Large intestine (tissue), 3 donors: ENCODE results near the gene UBL7. TPM values are rescaled to one million over a fixed set of nuclear protein-coding genes. Genes with fewer than 3 reads are reported as not detected.

Experiments used
- DNase-seq, 2 donors: peaks; one replicate each; pipeline versions ENCODE4 v3.0.0 to v3.0.0-alpha.2; 2013
- H3K27ac ChIP-seq: one replicate; pipeline ENCODE4 v1.5.1; 2013; ENCODE audit warnings: low read length
- H3K27me3 ChIP-seq: 2 replicates; pipeline ENCODE4 v1.6.1; 2013; ENCODE audit warnings: low read length; ENCODE audit not compliant: control insufficient read depth, insufficient read depth
- H3K36me3 ChIP-seq: 2 replicates; pipeline ENCODE4 v1.6.1; 2013; ENCODE audit warnings: low read length; ENCODE audit not compliant: control insufficient read depth, insufficient read depth
- H3K4me1 ChIP-seq: one replicate; pipeline ENCODE4 v1.6.1; 2013; ENCODE audit warnings: low read length; ENCODE audit not compliant: control insufficient read depth, insufficient read depth
- H3K4me3 ChIP-seq: one replicate; pipeline ENCODE4 v1.5.1; 2013; ENCODE audit warnings: low read length
- H3K9me3 ChIP-seq: one replicate; pipeline ENCODE4 v1.6.1; 2013; ENCODE audit warnings: mild to moderate bottlenecking, low read depth, low read length, moderate library complexity; ENCODE audit not compliant: control insufficient read depth
- WGBS: methylation state at CpG from one replicate; pipeline ENCODE4 v1.1.5; 2013; ENCODE audit warnings: low lambda C conversion rate; ENCODE audit not compliant: insufficient coverage; 5-methylcytosine and 5-hydroxymethylcytosine counted together
- polyA plus RNA-seq: library from polyadenylated mRNA; unstranded; fragments of 120-200 nt; gene quantifications from one replicate; pipeline ENCODE4 v1.2.1, GENCODE V29; 2013

The UBL7 gene
- polyA plus RNA-seq, 1 donor, result 41.2 TPM

DNA sequence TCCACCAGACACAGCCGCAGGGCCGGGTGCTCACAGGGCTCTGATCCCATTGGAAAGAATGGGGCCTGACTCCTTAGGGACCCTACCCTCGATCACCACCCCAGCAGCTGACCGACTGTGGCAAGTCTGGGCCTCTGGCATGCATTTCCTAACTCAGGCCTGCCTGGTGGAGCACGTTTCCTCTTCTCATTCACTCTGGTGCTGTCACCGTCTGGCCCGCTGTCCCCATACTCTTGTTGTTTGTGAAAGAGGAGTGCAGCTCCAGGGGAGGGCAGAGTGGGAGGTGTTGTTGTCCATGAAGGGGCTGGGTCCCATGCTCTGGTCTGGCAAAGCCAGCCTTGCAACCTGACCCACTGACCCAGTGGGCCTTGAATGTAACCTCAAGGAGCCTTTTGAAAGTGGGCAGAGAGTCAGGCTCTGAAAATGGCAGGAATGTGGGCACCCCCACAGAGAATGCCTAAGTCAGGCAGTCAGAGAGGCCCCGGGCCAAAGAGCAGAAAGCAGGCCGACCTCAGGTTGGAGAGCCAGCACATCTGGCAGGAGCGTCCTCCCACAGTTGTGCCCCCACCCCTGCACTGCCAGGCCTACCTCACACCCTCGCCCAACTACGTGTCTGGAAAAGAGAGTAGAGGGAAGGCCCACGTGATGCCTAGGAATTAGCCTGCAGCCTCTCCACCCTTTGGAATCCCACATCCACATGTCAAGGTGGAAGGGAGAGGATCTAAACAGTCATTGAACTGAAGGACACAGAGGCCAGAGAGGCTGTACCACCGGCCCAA, 38.1 kb downstream of the UBL7 start:
- no peaks in the 10 kb centered on the region for H3K36me3 ChIP-seq
- WGBS, result no CpG with 5 or more reads among the region's 14 CpGs
- H3K4me1 ChIP-seq, result no peaks in the 10 kb centered on the region
- H3K27me3 ChIP-seq, result no peaks in the 10 kb centered on the region
- DNase-seq, result no peak
- H3K27ac ChIP-seq, result no peak overlapping the region
- no peaks in the 10 kb centered on the region for H3K9me3 ChIP-seq
- H3K4me3 ChIP-seq, result no peak overlapping the region

DNA sequence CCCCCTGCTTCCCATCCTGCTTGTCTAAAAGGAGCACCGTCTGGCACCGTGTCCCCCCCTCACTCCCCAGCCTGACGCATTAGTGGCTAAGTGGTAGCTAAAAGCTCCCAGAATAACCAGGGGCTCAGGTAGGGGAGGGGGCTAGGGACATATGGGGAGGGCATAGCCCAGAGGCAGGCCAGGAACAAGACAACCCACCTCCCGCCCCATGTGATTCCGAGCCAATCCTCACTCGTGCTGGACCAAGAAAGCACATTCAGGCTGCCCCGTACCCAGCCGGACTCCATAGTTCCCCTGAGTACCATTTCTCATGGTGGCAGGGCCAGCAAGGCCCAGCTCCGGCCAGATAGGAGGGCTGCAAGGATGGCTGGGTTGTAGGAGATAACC, 38.7 kb downstream of the UBL7 start:
- H3K27me3 ChIP-seq, result no peaks in the 10 kb centered on the region
- no peak for DNase-seq
- no CpG with 5 or more reads among the region's 9 CpGs for WGBS
- no peaks in the 10 kb centered on the region for H3K9me3 ChIP-seq
- H3K4me3 ChIP-seq, result no peak overlapping the region
- no peak overlapping the region for H3K27ac ChIP-seq
- no peaks in the 10 kb centered on the region for H3K36me3 ChIP-seq
- H3K4me1 ChIP-seq, result no peaks in the 10 kb centered on the region

DNA sequence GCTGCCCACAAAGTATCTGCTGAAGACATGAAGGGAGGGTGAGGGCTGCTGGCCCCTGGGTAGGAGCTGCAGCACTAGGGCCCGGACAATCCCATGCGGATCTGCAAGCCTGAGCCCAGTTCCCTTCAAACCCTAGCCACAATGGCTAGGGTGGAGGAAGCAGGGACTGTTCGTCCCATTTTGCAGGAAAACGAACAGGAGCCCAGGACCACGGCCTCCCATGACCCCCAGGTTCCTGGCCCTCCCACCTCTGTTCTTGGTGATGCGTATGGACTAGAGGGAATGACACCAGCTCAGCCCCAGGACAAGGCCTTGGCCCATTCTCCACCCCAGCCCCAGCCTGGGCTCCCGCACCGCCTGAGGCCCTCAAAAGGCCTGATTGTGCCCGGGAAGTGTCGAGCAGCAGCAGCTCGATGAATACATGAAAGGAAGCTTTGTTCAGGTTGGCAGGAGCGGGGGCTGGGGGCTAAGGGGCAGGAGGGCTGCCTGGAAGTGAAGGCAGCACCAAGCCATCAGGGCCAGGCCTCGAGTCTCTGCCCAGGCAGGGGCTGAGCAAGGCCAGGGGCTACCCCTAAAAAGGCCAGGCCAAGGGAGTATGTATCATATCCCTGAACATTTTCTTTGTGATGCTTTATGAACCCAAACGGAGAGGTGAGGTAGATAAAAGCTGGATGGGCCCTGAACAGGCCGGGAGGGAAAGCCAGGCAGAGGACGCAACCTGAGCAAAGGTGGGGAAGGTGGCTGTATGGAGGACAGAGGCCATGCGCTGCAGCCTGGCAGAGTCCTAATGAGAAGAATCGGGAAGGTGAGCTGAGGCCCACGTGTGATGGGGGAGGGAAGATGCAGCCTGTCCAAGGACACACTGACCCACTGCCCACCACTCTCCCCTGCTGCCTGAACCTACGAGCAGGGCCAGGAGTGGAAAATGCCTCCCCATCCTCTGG, 39.4 kb downstream of the UBL7 start:
- WGBS, result no CpG with 5 or more reads among the region's 20 CpGs
- Histone ChIP-seq H3K36me3 (no peaks in the 10 kb centered on the region), H3K9me3 (no peaks in the 10 kb centered on the region), H3K4me1 (no peaks in the 10 kb centered on the region), H3K27me3 (no peaks in the 10 kb centered on the region), H3K4me3 (no peak overlapping the region), H3K27ac (no peak overlapping the region)
- DNase-seq, result no peak

DNA sequence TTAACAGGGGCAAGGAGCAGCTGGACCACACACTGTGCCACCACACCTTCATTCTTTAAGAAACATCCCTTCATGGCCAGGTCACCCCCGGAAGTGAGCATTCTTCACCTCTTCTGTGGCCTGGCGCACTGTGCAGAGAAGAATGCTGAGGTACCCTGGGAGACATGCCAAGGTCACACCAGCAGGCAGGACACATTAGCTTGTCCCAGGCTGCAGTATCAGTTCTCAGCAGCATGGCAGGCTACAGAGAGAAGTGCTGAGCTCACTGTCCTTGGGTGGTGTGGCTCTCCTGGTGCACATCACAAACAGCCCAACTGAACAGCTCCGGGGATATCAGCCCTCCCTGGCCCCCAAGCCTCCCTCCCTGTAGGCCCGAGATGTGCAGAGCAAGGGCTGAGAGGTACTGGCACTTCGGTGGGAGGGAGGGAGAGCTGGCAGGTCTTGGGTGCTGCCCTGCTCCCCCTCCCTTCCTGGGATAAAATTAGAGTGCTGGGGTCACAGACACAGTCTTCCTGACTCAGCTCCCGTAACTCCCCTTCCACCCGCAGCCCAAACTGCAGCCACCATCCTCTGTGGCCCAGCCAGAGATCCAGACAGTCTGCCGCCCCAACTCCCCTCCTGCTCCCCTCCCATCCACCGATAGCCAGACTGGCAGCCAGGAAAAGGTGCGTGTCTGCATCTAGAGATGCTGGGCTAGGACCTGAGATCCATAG, 40.6 kb downstream of the UBL7 start:
- no CpG with 5 or more reads among the region's 10 CpGs for WGBS
- no peak overlapping the region for H3K27ac ChIP-seq
- no peaks in the 10 kb centered on the region for H3K27me3 ChIP-seq
- no peak for DNase-seq
- no peaks in the 10 kb centered on the region for H3K9me3 ChIP-seq
- H3K4me1 ChIP-seq, result no peaks in the 10 kb centered on the region
- no peaks in the 10 kb centered on the region for H3K36me3 ChIP-seq
- H3K4me3 ChIP-seq, result no peak overlapping the region

DNA sequence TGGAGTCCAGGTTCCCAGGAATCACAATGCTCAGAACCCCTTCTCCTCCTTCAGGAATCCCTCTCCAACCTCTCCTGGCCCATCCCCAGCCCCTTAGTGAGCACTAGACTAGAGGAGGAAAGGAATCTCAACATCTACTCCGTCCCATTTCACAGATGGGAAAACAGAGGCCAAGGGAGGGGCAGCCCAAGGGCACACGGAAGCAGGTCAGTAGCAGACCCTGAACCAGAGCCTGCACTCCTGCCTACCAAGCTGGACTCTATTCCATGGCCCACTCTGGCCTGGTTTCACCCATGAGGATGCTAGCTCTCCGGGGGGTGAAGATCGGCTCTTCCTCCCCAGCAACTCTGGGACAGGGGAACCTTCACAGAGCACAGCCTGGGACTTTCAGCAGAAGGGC, 41.5 kb downstream of the UBL7 start:
- Histone ChIP-seq H3K36me3 (no peaks in the 10 kb centered on the region), H3K4me3 (no peak overlapping the region), H3K4me1 (no peaks in the 10 kb centered on the region), H3K27ac (no peak overlapping the region), H3K27me3 (no peaks in the 10 kb centered on the region), H3K9me3 (no peaks in the 10 kb centered on the region)
- DNase-seq, result no peak
- no CpG with 5 or more reads among the region's 4 CpGs for WGBS

DNA sequence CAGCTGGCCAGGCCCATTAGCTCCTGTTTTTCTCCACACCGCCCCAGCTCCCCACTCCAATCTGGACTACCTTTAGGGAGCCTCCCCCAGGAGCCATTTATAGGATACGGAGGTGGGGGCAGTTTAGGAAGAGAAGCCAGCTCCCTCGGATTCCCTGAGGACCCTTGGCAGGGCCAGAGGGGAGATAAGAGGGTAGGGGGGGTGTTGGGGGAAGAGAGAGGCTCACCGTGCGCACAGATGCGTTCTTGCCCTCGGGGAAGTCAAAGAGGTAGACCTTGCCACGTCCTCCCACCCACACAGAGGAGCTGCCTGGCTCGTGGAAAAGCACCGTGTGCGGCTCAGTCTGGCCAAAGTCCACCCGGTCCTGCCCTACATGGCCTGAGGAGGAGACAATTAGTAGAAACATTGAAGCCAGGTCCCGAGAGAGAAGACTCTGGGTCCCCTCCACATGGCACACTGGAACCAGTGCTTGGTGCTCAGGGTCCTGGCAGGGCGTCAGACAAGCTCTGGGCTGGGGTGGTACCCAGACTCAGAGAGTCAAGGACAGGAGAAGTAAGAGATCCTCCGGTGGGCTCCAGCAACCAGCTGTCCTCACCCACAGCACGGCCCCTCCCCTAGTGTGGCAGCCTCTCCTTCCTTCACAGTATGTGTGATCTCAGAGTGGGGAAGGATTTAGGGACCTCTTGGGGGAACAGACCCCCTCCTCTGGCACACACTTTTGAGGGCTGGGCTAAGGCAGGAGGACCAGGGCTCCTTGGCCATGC, 42.2 kb downstream of the UBL7 start:
- no peaks in the 10 kb centered on the region for H3K4me1 ChIP-seq
- no peak for DNase-seq
- H3K9me3 ChIP-seq, result no peaks in the 10 kb centered on the region
- 40% methylated on average over 3 of the region's 16 CpGs for WGBS
- H3K27me3 ChIP-seq, result no peaks in the 10 kb centered on the region
- no peak overlapping the region for H3K27ac ChIP-seq
- H3K36me3 ChIP-seq, result no peaks in the 10 kb centered on the region
- H3K4me3 ChIP-seq, result no peak overlapping the region

DNA sequence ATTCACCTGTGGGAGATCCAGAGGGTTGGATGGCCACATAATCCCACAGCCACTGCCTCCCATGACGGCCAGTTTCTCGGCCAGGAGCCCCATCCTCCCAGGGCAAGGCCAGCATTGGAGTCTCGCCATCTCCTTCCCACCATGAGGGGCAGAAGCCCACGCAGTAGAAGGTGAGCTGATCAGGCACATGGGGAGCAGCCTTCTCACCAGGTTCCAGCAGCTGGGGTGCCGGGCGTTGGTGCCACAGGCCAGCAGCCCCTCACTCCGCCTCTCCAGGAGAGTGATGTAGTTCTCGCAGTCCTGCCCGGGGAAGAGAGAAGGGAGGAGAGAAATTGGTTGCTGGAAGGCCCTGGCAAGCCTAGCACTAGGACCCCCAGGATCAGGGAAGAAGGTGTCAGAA, 43.3 kb downstream of the UBL7 start:
- Histone ChIP-seq H3K4me1 (no peaks in the 10 kb centered on the region), H3K36me3 (no peaks in the 10 kb centered on the region), H3K27ac (no peak overlapping the region), H3K9me3 (no peaks in the 10 kb centered on the region), H3K27me3 (no peaks in the 10 kb centered on the region), H3K4me3 (no peak overlapping the region)
- DNase-seq, result no peak
- WGBS, result no CpG with 5 or more reads among the region's 9 CpGs

DNA sequence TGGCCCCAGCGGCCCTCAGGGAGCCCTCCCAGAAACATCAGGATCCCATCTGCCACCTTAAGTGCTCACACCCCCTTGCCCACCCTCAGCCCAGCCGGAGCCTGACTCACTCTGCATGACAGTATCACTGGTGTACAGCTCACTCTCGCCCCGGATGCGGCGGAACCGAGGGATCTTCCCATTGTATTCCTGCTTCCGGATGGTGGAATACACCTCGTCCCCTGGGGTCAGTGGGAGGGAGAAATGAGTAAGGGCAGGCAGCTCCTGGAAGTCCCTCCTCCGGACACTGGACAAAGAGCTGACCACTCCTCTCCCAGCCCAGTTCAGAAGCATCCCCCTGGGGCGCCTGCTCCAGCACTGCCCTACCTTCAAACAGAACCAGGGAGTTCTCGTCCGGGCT, 43.7 kb downstream of the UBL7 start:
- no peaks in the 10 kb centered on the region for H3K27me3 ChIP-seq
- H3K36me3 ChIP-seq, result no peaks in the 10 kb centered on the region
- H3K4me1 ChIP-seq, result no peaks in the 10 kb centered on the region
- DNase-seq, result no peak
- no CpG with 5 or more reads among the region's 13 CpGs for WGBS
- H3K9me3 ChIP-seq, result no peaks in the 10 kb centered on the region
- no peak overlapping the region for H3K4me3 ChIP-seq
- no peak overlapping the region for H3K27ac ChIP-seq

DNA sequence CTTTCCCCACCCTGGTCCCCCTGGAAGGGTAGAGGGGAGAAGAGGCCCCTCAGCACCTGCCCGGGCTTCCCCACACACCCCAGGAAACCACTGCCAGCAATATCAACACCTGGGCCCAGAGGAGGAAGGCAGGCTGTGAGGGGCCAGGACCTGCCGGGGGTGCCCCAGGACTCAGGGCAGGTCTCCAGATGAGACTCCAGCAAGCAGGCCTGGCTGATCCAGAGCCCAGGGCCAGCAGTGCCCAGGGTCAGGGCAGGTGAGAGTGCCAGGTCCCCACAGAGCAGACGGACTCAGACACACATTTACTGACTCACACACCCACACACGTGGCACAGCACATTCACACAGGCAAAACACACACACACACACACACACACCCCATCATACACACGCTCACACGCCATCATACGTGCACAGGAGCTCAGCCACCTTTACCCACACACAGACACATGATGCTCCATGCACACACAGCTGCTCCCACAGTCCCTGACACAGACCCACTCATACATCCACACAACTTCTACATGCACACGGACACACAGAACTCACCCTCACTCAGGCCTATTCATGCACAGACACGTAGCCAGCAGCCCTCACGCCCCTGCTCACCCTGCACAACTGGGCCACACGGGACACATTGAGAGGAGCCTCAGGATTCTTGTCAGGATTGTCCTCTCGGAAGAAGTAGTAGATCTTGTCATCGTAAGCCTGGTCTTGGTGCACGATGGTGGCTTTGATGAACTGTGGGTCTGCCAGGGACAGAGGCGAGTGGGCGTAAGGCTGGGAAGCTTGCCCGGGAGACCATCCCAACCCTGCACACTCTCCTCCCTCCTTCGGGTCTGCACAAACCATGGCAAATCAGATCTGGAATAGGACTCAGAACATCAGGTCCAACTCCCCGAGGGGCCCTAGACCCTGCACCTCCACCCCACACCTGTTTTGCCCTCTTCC, 44.7 kb downstream of the UBL7 start:
- no peak overlapping the region for H3K27ac ChIP-seq
- H3K36me3 ChIP-seq, result no peaks in the 10 kb centered on the region
- no peaks in the 10 kb centered on the region for H3K27me3 ChIP-seq
- no peaks in the 10 kb centered on the region for H3K4me1 ChIP-seq
- H3K9me3 ChIP-seq, result no peaks in the 10 kb centered on the region
- no peak overlapping the region for H3K4me3 ChIP-seq
- no peak for DNase-seq
- WGBS, result no CpG with 5 or more reads among the region's 19 CpGs
